A673 (cell line): ENCODE measurements around the gene ITGA1.

Experiments
- CTCF ChIP-seq: fragments of 300-800, 200-600 bp; sonication (generic); conservative IDR thresholded peaks from 2 replicates; pipeline ENCODE4 v1.5.1; 2017; ENCODE audit warnings: low read depth, mild to moderate bottlenecking, antibody characterized with exemption, low read length, moderate library complexity, mixed read lengths
- EZH2 ChIP-seq: fragments of 200-600 bp; sonication (generic); IDR thresholded peaks from 2 replicates; pipeline ENCODE4 v1.6.1; 2017; ENCODE audit warnings: borderline replicate concordance, low read depth, mild to moderate bottlenecking, mixed read lengths, antibody characterized with exemption, low read length; ENCODE audit not compliant: poor library complexity, severe bottlenecking

- peak; percentile 47 for TF ChIP-seq CTCF
- TF ChIP-seq EZH2: no peak
These were observed 202.2 kb downstream of the ITGA1 start for GRCh38 chr5:52989781-52990527.
